Activated T-cell treated with anti-CD3 and anti-CD28 coated beads, Interleukin-2, amount 50 U/mL, for 48 hours (primary cell): ENCODE data around the gene CD93.

Source experiments
- DNase-seq, 2 experiments: peaks; one replicate each; pipeline ENCODE4 v3.0.0-alpha.2; 2020

CD93 gene

GRCh38 chr20:23083553-23084220, 2.4 kb downstream of the CD93 start:
- no peak for DNase-seq

GRCh38 chr20:23082846-23083552, 3.1 kb downstream of the CD93 start:
- DNase-seq: no peak

GRCh38 chr20:23081263-23081819, 4.8 kb downstream of the CD93 start:
- DNase-seq: no peak

GRCh38 chr20:23080521-23080920, 5.6 kb downstream of the CD93 start:
- no peak for DNase-seq

- no peak for DNase-seq
These were observed 6.2 kb downstream of the CD93 start for GRCh38 chr20:23079926-23080325.

GRCh38 chr20:23079016-23079351, 7.1 kb downstream of the CD93 start:
- DNase-seq: no peak

GRCh38 chr20:23078351-23079015, 7.6 kb downstream of the CD93 start:
- no peak for DNase-seq

GRCh38 chr20:23077277-23077676, 8.8 kb downstream of the CD93 start:
- DNase-seq: no peak

- no peak for DNase-seq
These were observed 12.1 kb downstream of the CD93 start for GRCh38 chr20:23074052-23074451.

GRCh38 chr20:23072892-23073586, 13.1 kb downstream of the CD93 start:
- no peak for DNase-seq

- DNase-seq: no peak
These were observed 14.1 kb downstream of the CD93 start for GRCh38 chr20:23071996-23072395.

GRCh38 chr20:23071398-23071797, 14.7 kb downstream of the CD93 start:
- DNase-seq: no peak

GRCh38 chr20:23069108-23069507, 17.0 kb downstream of the CD93 start:
- DNase-seq: no peak

- DNase-seq: no peak
These were observed 17.8 kb downstream of the CD93 start for GRCh38 chr20:23068283-23068682.

- no peak for DNase-seq
These were observed 19.4 kb downstream of the CD93 start for GRCh38 chr20:23066772-23067171.

GRCh38 chr20:23065266-23066201, 20.6 kb downstream of the CD93 start:
- no peak for DNase-seq

- no peak for DNase-seq
These were observed 22.5 kb downstream of the CD93 start for GRCh38 chr20:23063581-23063980.

GRCh38 chr20:23063168-23063567, 23.0 kb downstream of the CD93 start:
- DNase-seq: no peak

GRCh38 chr20:23062632-23063031, 23.5 kb downstream of the CD93 start:
- no peak for DNase-seq

GRCh38 chr20:23061734-23062561, 24.2 kb downstream of the CD93 start:
- DNase-seq: no peak

- no peak for DNase-seq
These were observed 24.9 kb downstream of the CD93 start for GRCh38 chr20:23061262-23061661.
